NCI-H1417 (cell line): ENCODE measurements around the gene TBC1D10A.

ENCODE experiments used
- DNase-seq, 3 experiments: peaks; one replicate each; lab custom pipeline; 2025; lab: John Stamatoyannopoulos, UW

TBC1D10A gene

GRCh38 chr22:30266445-30267381, 60.0 kb downstream of the TBC1D10A start, which contains the start of gene OSM:
TSS of gene OSM (minus strand) at chr22:30266851. CDS start at chr22:30266799, 52 bp downstream.
- DNase-seq, result no peak

DNA sequence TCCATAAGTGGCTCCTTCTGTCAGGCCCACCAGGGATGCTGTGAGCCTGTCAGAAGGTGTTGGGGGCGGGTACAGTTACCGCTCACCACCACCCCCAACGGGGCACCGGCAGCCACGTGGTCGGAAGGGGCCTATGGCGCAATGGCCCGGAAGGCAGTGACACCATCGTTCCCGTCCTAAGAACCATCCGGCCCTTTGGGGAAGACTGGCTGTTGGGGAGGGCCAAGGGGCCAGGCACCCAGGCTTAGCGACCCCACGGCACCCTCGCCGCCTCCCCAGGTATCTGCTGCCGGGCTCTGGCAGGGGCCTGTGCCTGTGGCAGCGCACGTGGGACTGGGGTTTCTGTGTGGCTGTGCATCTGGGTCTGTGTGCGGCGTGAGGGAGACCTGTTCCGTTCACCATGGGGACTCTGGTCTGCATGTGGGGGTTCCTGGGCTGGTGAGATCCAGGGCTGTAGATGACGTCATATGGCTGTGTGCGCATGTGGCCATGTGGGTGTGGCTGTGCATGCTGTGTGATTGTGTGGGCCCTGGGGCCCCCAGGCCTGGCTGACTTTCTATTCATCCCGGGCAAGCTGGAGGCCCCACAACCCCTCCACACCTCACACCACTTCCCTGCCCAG, 60.8 kb downstream of the TBC1D10A start:
- DNase-seq, result no peak

DNA sequence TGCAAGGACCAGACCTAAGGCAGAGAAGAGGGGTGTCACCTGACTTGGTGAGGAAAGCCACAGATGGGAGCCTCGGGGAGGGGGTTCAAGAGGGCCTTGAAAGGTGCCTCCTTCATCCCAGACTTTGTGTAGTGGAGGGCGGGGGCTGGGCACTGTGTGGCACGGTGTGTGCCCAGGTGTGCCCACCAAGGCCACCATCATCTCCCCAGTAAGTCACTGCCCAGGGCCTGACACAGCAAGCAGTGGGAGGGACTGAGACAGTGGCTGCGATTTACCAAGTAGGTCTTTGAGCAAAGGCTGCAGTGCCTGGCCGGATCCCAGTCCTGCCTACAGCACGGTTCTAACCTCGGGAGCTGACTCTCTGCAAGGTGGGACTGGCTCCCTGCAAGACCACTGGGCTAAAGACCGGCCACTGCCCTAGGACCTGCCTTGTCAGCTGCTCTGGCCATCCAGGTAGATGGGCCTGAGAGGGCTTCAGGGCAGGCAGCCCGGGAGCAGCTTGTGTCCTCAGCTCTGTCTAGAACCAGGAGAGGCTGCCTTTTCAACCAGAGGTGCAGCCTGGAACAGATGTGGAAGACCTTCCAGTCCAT, 61.5 kb downstream of the TBC1D10A start:
- no peak for DNase-seq

- DNase-seq, result no peak
These were observed 62.9 kb downstream of the TBC1D10A start for GRCh38 chr22:30263883-30264282.

GRCh38 chr22:30262917-30263741, 63.6 kb downstream of the TBC1D10A start:
- peak; percentile 45 to 66 (median 52) for DNase-seq

GRCh38 chr22:30262112-30262511, 64.6 kb downstream of the TBC1D10A start:
- no peak for DNase-seq

- no peak for DNase-seq
These were observed 65.6 kb downstream of the TBC1D10A start for GRCh38 chr22:30261134-30261533.

DNA sequence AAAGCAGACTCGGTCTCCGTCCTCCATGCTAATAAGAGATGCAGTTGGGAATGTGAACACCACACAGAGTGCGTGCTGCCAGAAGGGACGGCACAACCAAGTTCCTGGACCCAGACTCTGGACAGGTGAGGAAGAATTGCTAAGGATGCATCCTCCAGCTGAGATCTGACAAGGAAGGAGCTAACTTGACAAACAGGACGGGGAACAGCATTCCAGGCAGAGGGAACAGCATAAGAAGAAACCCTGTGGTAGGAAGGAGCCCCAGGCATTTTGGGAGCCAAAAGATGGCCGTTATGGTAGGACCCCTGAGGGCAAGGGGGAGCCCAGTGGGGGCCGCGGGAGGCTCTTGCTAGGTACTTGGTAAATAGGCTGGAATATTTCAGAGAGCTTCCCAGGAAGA, 66.1 kb downstream of the TBC1D10A start:
- DNase-seq, result no peak

GRCh38 chr22:30260276-30260675, 66.5 kb downstream of the TBC1D10A start:
- DNase-seq, result no peak

- DNase-seq, result no peak
These were observed 72.4 kb downstream of the TBC1D10A start for GRCh38 chr22:30254314-30254713.

GRCh38 chr22:30253205-30253852, 73.4 kb downstream of the TBC1D10A start:
- peak in 1 of 3 experiments; percentile 10 for DNase-seq

DNA sequence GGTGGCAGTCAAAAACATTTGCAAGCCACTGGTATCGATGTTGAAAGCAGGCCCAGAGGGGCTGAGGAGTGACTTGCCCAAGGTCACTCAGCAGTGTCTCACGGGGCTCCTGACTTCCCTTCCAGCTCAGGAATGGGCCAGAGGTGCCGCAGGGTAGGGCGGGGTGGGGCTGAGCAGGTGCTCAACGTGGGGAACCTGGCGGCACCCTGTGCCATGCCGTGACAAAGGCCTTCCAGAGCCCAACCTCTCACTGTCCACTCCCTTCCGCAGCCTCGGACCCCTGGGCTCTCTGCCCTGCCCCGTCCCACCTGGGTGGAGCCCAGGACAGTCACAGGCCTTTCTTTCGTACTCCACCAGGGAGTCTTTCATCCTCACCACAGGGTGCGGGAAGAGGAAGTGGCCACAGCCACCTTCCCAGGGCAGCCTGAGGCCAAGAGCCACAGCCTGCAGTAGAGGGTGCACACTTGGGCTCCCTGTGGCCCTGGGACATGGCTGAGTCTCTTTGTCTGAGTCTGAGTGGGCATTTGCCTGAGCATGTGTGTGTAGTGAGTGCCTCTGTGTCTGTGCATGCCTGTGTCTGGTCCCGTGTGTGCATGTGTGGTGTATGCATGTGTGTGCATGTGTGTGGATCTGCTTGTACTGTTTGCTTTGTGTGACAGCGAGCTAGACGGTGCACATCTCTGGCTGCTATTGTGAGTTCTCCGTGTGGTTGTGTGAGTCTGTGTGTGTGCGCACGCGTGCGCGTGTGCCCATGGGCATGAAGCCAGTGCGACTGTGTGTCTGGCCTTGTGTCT, 74.1 kb downstream of the TBC1D10A start:
- no peak for DNase-seq

- DNase-seq, result peak in 1 of 3 experiments; percentile 2
These were observed 75.0 kb downstream of the TBC1D10A start for GRCh38 chr22:30251711-30252110.

DNA sequence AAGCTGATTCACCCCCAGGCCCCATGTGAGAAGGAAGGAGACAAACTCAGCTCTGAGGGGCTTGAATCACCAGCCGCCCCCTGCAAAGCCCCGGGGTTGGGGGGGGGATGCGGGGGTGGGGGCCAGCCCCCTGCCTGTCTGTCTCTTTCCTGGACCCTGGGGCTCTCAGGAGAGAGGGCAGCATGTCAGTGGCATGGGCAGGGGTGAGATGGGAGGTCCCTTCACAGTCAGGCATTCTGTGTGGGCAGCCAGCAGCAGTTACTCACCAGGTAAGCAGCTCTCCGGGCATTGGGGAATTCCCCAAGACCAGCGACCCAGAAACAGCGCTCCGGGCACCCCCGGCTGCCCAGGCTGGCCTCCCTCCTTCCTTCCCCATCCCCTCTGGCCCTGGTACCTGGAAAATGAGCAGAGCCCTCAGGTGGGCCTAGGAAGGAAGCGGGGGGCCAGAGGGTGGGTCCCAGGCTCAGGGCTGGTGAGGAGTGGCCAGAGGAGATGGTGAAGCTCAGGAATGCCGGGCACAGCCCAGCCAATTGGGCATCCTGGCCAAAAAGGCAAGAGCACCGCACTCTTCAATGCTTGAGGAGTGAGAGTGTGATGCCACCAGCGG, 76.0 kb downstream of the TBC1D10A start:
- DNase-seq, result no peak

- no peak for DNase-seq
These were observed 76.6 kb downstream of the TBC1D10A start for GRCh38 chr22:30250039-30250565.

DNA sequence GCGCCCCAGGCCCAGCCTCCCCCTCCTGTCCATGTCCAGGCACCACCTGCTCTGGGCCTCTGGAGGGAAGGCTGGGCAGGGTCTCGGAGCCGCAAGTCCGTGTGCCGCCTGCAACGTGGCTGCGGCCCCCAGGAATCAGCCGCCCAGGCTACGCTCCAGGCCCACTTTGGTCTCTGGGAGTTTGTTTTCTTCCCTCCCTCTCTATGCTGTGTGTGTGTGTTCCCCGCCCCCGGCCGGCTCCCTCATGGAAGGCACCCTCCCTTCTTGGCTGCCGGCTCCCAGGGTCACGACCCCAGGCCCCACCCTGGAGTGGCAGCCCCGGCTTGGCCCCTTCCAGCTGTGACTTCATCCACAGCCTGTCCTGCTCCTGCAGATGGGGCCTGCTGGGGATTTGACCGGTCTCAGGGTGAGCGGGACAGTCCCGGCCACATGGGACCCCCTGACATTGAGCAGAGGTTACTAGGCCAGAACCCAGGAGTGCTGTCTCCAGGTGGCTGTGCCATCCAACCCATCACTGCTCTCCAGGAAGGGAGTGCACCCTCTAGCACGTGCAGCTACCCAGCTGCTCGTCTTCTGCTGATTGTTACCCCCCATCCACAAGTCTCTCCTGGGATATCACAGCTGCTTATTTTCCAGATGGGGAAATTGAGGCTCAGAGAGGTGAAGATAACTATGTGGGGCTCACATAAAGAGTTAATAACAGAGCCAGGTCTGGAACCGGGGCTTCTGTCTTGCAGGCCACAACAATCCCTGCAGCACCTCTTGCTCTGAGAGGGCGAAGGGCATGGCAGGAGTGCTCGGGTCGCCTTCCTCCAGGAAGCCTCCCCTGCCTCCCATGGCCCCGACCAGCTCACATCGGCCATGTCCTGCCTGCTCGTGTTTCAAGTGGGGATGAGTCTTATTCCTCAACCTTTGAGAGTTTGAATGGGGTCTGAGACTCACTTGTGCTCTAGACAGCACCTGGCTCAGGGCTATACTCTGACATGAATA, 77.4 kb downstream of the TBC1D10A start:
- DNase-seq, result no peak

DNA sequence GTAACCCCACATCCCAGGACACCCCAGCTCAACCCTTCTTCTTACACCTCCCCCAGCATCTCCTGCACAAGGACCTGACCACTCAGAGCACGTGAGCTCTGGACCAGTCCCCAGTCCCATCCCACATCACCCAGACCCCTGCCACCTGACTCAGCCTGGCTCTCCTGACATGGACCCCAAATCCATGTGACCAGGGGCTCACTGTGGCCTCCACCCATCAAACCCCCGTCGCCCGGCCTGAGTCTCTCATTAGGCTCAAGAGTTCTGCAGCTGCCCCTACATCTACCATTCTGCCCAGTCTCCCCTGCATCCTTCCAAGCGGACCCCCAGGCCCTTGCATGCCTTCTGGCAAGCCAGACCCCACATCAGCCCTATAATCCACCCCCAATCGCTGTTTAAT, 78.3 kb downstream of the TBC1D10A start:
- DNase-seq, result no peak

GRCh38 chr22:30247974-30248373, 78.8 kb downstream of the TBC1D10A start:
- DNase-seq, result no peak

DNA sequence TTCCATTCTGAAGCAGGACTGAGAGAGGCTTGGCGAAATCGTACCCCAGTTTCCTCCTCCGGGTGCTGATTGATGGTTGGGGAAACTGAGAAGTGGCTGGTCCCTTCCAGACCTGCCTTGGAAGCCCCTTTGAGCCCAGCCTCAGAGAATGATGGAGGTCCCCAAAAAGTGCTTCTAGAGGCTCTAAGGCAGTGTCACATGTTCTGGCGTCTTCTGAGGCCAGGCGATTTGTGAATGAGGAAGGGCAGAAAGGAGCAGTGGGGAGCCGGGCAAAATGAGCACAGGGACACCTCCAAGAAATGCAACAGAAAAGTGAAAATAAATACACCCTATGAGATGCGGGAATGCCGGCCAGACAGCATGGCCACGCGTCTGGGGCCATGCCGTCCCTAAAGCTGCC, 79.2 kb downstream of the TBC1D10A start:
- DNase-seq, result no peak
